MCF 10A (cell line): ENCODE measurements around the gene NISCH. TPM values are rescaled to one million over a fixed set of nuclear protein-coding genes. Genes with fewer than 3 reads are reported as not detected.

Experiments
- BruUV-seq: library from RNA; stranded (reverse); fragments of 400-500 nt; replicated peaks from 2 replicates; lab custom pipeline; 2021; lab: Mats Ljungman, UMichigan
- CTCF ChIA-PET: fragments of 300-600 bp; sonication (Branson Sonifier 250); formaldehyde crosslinking; extraction: SDS; loops from one replicate; lab custom pipeline; 2021; ENCODE audit warnings: antibody characterized with exemption, inconsistent platforms; lab: Yijun Ruan, JAX
- POLR2A ChIA-PET: fragments of 300-600, 350-650 bp; sonication (Branson Sonifier 250); formaldehyde crosslinking; extraction: SDS; loops from one replicate; lab custom pipeline; 2020; ENCODE audit warnings: antibody characterized with exemption, inconsistent platforms; lab: Yijun Ruan, JAX
- DNase-seq: peaks from one replicate; pipeline ENCODE4 v3.0.0-alpha.2; 2018; ENCODE audit not compliant: unreplicated experiment
- H3K27ac Mint-ChIP-seq: one replicate; pipeline ENCODE4 v1.8.0; 2022; ENCODE audit warnings: mild to moderate bottlenecking, low read depth, mixed read lengths; ENCODE audit not compliant: unreplicated experiment
- H3K27me3 Mint-ChIP-seq: one replicate; pipeline ENCODE4 v1.8.0; 2022; ENCODE audit warnings: mixed read lengths; ENCODE audit not compliant: insufficient read depth, unreplicated experiment
- H3K36me3 Mint-ChIP-seq: one replicate; pipeline ENCODE4 v1.8.0; 2022; ENCODE audit warnings: mild to moderate bottlenecking, moderate library complexity, mixed read lengths; ENCODE audit not compliant: insufficient read depth, unreplicated experiment
- H3K4me1 Mint-ChIP-seq: one replicate; pipeline ENCODE4 v1.8.0; 2022; ENCODE audit warnings: mixed read lengths; ENCODE audit not compliant: insufficient read depth, unreplicated experiment
- H3K4me3 Mint-ChIP-seq: one replicate; pipeline ENCODE4 v1.8.0; 2022; ENCODE audit warnings: mild to moderate bottlenecking, moderate library complexity, mixed read lengths; ENCODE audit not compliant: unreplicated experiment
- H3K9me3 Mint-ChIP-seq: one replicate; pipeline ENCODE4 v1.8.0; 2022; ENCODE audit warnings: mixed read lengths; ENCODE audit not compliant: unreplicated experiment
- intact Hi-C: fragments of 100-400 bp; cut with micrococcal nuclease; formaldehyde crosslinking; loops from 2 replicates; pipeline ENCODE4 v1.14.1; 2022
- total RNA-seq: library from RNA; stranded (reverse); gene quantifications from 2 replicates; pipeline ENCODE4 v1.2.3, GENCODE V29; 2022
- TF ChIP-seq, protein P1 (sequence below): fragments of 200-600 bp; IDR thresholded peaks from one replicate; pipeline ENCODE4 v1.8.0; 2022; ENCODE audit warnings: antibody characterized with exemption, mild to moderate bottlenecking; ENCODE audit not compliant: unreplicated experiment

NISCH gene
- total RNA-seq, 1 experiment from 2014 or later = 60.5 TPM

DNA sequence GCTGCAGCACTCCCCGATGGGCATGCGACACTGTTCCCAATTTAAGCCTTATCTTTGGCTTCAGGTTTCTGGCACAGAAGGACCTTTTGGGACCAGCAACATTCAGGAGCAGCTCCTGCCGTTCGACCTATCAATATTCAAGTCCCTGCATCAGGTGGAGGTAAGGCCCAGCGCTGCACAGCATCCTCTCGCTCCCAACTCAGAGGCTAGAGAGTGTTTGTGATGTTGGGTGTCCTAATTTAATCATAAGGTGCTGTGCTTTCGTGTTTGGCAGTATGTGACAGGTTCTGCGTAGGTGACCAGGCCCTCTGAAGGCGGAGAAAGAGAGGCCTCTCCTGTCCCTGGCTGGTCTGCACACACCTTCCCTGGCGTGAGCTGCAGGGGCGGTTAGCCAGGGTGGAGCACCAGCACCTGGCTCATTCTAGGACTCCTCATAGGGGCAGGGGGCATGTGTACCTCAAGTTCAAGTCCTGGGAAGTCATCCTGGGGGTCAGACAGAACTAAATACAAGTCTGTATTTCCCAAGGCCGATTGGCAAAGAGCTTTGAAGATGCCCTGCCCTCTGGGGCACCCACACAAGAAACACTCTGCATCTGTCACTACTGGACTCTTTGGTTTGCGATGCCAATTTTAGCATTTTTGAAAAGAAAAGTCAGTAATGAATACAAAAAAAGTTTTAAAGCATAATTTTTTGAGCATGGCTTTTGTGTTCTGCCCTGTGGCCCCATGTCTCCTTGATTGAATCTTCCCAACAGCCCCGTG lies 17.0 kb downstream of the NISCH start:
- Mint-ChIP-seq H3K4me3 (no peak overlapping the region), H3K27me3 (no peaks in the 10 kb centered on the region), H3K27ac (no peak overlapping the region), H3K4me1 (no peaks in the 10 kb centered on the region), H3K36me3 (peaks cover 74% of the 10 kb centered on the region), H3K9me3 (no peaks in the 10 kb centered on the region)
- DNase-seq = no peak
- intact Hi-C loops = loop anchor here (1.0 to 10.0 kb wide), 3 partner anchors 25 to 210 kb away; partner anchors contain the start of genes NT5DC2 and UQCC5
- ChIA-PET POLR2A (no interaction called here), CTCF (interaction anchor here (0.5 to 2.0 kb wide), 10 partner anchors 10 to 1026 kb away, joined by 3 to 10 read pairs (median 4); no protein-coding TSS in a partner anchor)
- TF ChIP-seq, protein P1, sequence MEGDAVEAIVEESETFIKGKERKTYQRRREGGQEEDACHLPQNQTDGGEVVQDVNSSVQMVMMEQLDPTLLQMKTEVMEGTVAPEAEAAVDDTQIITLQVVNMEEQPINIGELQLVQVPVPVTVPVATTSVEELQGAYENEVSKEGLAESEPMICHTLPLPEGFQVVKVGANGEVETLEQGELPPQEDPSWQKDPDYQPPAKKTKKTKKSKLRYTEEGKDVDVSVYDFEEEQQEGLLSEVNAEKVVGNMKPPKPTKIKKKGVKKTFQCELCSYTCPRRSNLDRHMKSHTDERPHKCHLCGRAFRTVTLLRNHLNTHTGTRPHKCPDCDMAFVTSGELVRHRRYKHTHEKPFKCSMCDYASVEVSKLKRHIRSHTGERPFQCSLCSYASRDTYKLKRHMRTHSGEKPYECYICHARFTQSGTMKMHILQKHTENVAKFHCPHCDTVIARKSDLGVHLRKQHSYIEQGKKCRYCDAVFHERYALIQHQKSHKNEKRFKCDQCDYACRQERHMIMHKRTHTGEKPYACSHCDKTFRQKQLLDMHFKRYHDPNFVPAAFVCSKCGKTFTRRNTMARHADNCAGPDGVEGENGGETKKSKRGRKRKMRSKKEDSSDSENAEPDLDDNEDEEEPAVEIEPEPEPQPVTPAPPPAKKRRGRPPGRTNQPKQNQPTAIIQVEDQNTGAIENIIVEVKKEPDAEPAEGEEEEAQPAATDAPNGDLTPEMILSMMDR = no peak
- no TSS peak for BruUV-seq

DNA sequence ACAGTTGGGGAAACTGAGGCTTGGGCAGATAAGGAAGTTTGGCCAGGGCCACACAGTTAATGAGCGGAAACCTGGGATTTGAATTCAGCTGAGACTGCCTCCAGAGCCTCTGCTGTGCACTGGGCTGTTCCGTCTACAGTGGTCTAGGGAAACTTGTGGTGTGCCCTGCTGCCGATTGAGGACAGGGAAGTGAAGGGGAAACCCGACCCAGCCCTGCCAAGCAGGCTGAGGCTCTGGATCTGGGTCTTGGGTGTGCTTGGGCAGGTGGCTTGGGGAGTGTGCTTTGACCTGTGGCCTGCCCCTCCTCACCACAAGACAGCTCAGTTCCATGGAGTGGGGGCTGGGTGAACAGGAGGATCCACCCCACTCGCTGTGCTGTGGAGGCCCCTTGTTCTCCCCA lies 17.6 kb downstream of the NISCH start:
- POLR2A ChIA-PET = no interaction called here

DNA sequence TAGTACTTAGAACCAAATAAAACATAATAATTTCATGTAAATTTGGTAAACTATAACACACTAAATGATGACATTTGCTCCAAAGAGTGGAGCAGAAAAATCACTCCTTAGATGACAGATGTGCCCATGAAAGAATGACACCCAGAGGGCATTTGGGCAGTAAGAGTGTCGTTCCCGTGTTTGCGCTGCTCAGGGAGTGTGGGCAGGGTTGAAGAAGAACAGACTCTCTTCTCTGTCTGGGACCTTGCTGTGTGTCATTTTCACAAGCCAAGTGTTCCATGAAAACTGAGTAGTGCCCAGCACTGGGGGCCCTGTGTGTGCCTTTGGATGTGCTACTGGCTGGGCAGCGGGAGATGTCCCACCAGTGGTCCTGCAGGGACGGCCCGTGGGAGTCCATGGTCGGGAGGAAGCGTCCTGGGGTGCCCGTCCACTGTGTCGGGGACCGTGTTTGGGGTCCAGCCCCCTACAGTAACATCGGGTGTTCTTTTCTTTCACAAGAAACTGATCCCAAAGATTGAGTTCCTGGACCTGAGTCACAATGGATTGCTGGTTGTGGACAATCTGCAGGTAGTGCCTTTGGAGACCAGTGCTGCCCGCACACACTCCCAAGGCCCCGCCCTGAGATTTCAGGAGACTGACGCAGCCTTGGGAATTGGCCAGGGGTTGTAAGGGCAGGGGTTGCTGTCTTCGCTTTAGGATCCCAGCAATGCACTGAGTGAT lies 21.8 kb downstream of the NISCH start:
- peaks cover 68% of the 10 kb centered on the region for H3K36me3 Mint-ChIP-seq
- H3K27me3 Mint-ChIP-seq = no peaks in the 10 kb centered on the region
- H3K4me3 Mint-ChIP-seq = no peak overlapping the region
- no peak for DNase-seq
- POLR2A ChIA-PET = no interaction called here
- BruUV-seq = no TSS peak
- no peaks in the 10 kb centered on the region for H3K4me1 Mint-ChIP-seq
- no peak overlapping the region for H3K27ac Mint-ChIP-seq
- intact Hi-C loops = loop anchor here (10.0 kb wide), 1 partner anchor 58 kb away; the partner anchor contains the start of genes NT5DC2 and UQCC5
- no peaks in the 10 kb centered on the region for H3K9me3 Mint-ChIP-seq
- CTCF ChIA-PET = no interaction called here
- TF ChIP-seq, protein P1 = no peak

More for the DNA sequence above, 17.6 kb downstream of the NISCH start:
- intact Hi-C loops = loop anchor here (10.0 kb wide), 1 partner anchor 62 kb away; the partner anchor contains the start of genes NT5DC2 and UQCC5
- no TSS peak for BruUV-seq
- no peaks in the 10 kb centered on the region for H3K27me3 Mint-ChIP-seq
- no peaks in the 10 kb centered on the region for H3K4me1 Mint-ChIP-seq
- DNase-seq = no peak
- H3K4me3 Mint-ChIP-seq = no peak overlapping the region
- no peaks in the 10 kb centered on the region for H3K9me3 Mint-ChIP-seq
- CTCF ChIA-PET = interaction anchor here (0.5 to 1.9 kb wide), 4 partner anchors 9 to 45 kb away, joined by 3 to 10 read pairs (median 4); no protein-coding TSS in a partner anchor
- TF ChIP-seq, protein P1 = no peak
- peaks cover 77% of the 10 kb centered on the region for H3K36me3 Mint-ChIP-seq
- no peak overlapping the region for H3K27ac Mint-ChIP-seq

DNA sequence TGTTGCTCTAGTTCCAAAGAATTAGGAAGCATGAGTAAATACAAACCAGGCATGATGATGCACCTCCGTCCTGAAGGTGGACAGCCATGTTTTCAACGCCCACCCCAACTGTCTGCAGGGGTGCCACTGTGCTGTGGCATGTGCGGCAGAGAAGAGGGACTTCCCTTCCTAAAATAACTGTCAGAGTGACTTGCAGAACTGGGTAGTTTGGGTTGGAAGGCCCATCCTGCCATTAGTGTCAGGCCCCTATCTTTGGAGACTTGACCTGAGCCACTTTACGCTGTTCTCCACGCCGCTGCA lies 22.3 kb downstream of the NISCH start:
- H3K36me3 Mint-ChIP-seq = peaks cover 66% of the 10 kb centered on the region
- ChIA-PET CTCF (no interaction called here), POLR2A (no interaction called here)
- intact Hi-C loops = loop anchor here (10.0 kb wide), 1 partner anchor 57 kb away; the partner anchor contains the start of genes NT5DC2 and UQCC5
- no peaks in the 10 kb centered on the region for H3K27me3 Mint-ChIP-seq
- H3K27ac Mint-ChIP-seq = no peak overlapping the region
- TF ChIP-seq, protein P1 = no peak
- BruUV-seq = no TSS peak
- no peaks in the 10 kb centered on the region for H3K9me3 Mint-ChIP-seq
- no peak overlapping the region for H3K4me3 Mint-ChIP-seq
- no peak for DNase-seq
- no peaks in the 10 kb centered on the region for H3K4me1 Mint-ChIP-seq
